ENCODE measurements around the gene EMCN.

DNA sequence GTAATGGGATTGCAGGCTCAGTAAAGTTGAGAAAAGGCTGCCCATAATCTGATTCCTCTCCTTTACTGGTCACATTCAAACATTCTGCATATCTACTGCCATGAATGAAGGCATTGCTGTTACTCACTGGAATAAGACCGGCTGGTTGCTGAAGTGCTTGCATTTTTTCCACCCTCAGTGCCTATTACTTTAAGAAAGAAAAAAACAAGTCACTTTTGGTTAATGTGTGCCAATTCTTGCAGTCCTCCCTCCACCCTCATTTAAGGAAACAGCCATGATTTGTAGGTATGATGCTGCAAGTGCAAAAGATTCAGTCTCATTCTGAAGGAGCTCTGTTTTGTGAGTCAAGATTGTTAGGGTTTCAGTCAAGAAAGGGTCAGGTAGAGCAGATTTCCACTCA lies 94.9 kb downstream of the EMCN start:
- TF ChIP-seq POLR2AphosphoS5 (IDR thresholded peaks at IDR 0.05; ENCODE audit: borderline replicate concordance, low read depth, low read length) (no peak), EZH2 (IDR thresholded peaks at IDR 0.05) (no peak)

Data from SK-N-MC (cell line).